ENCODE results near the gene GLIS1.

GLIS1 gene

GRCh38 chr1:53638360-53639035 is 100.5 kb downstream of the GLIS1 start:
- no peak for DNase-seq (ENCODE audit: low spot score)

GRCh38 chr1:53637511-53638359 is 101.2 kb downstream of the GLIS1 start:
- no peak for DNase-seq (ENCODE audit: low spot score)

- no peak for DNase-seq (ENCODE audit: low spot score)
Measured at GRCh38 chr1:53636621-53637171, 102.3 kb downstream of the GLIS1 start.

- DNase-seq (ENCODE audit: low spot score): no peak
Measured at GRCh38 chr1:53634571-53634979, 104.4 kb downstream of the GLIS1 start.

GRCh38 chr1:53633073-53633704 is 105.8 kb downstream of the GLIS1 start:
- no peak for DNase-seq (ENCODE audit: low spot score)

GRCh38 chr1:53631622-53632310 is 107.2 kb downstream of the GLIS1 start:
- DNase-seq (ENCODE audit: low spot score): no peak

GRCh38 chr1:53629101-53629691 is 109.8 kb downstream of the GLIS1 start:
- no peak for DNase-seq (ENCODE audit: low spot score)

- no peak for DNase-seq (ENCODE audit: low spot score)
Measured at GRCh38 chr1:53628286-53628955, 110.5 kb downstream of the GLIS1 start.

GRCh38 chr1:53627666-53628065 is 111.3 kb downstream of the GLIS1 start:
- no peak for DNase-seq (ENCODE audit: low spot score)

- no peak for DNase-seq (ENCODE audit: low spot score)
Measured at GRCh38 chr1:53627031-53627430, 111.9 kb downstream of the GLIS1 start.

- no peak for DNase-seq (ENCODE audit: low spot score)
Measured at GRCh38 chr1:53626616-53627015, 112.3 kb downstream of the GLIS1 start.

- no peak for DNase-seq (ENCODE audit: low spot score)
Measured at GRCh38 chr1:53625766-53626520, 113.0 kb downstream of the GLIS1 start.

GRCh38 chr1:53625049-53625448 is 113.9 kb downstream of the GLIS1 start:
- no peak for DNase-seq (ENCODE audit: low spot score)

GRCh38 chr1:53622531-53622930 is 116.4 kb downstream of the GLIS1 start:
- no peak for DNase-seq (ENCODE audit: low spot score)

GRCh38 chr1:53621144-53621543 is 117.8 kb downstream of the GLIS1 start:
- DNase-seq (ENCODE audit: low spot score): no peak

GRCh38 chr1:53620061-53620855 is 118.7 kb downstream of the GLIS1 start:
- DNase-seq (ENCODE audit: low spot score): no peak

- DNase-seq (ENCODE audit: low spot score): no peak
Measured at GRCh38 chr1:53619367-53620060, 119.5 kb downstream of the GLIS1 start.

GRCh38 chr1:53618500-53619366 is 120.2 kb downstream of the GLIS1 start:
- no peak for DNase-seq (ENCODE audit: low spot score)
